Sigmoid colon (tissue), 4 donors: ENCODE measurements around the gene KCNB1.

Experiments used
- CTCF ChIP-seq, 4 experiments: fragments of 450-650 bp in 3 of 4; fragments of 200-600 bp in 1 of 4; IDR thresholded peaks; one replicate each; pipeline ENCODE4 v1.5.1; 2016 to 2019; ENCODE audit warnings: antibody characterized with exemption in 4 of 4, mild to moderate bottlenecking in 3 of 4, moderate library complexity in 2 of 4
- EP300 ChIP-seq, 4 donors: sonication (generic); formaldehyde crosslinking; IDR thresholded peaks; one replicate each; pipeline ENCODE4 v1.6.1; 2017; ENCODE audit warnings: antibody characterized with exemption in 4 of 4
- POLR2AphosphoS5 ChIP-seq, 4 donors: sonication (generic); formaldehyde crosslinking; IDR thresholded peaks; one replicate each; pipeline ENCODE4 v1.6.1; 2017; ENCODE audit warnings: antibody characterized with exemption in 4 of 4

- TF ChIP-seq CTCF (IDR thresholded peaks at IDR 0.05) (no peak), POLR2AphosphoS5 (IDR thresholded peaks at IDR 0.05) (no peak), EP300 (IDR thresholded peaks at IDR 0.05) (no peak)
Observed at GRCh38 chr20:49348563-49348962, 133.9 kb downstream of the KCNB1 start.
